ENCODE results near the gene GJD4. TPM values are rescaled to one million over a fixed set of nuclear protein-coding genes. Genes with fewer than 3 reads are reported as not detected.
A peak's percentile ranks its signal among the peaks of the same experiment; 100 is the strongest.

The GJD4 gene
- total RNA-seq, 1 donor from 2014 or later, result not detected

DNA sequence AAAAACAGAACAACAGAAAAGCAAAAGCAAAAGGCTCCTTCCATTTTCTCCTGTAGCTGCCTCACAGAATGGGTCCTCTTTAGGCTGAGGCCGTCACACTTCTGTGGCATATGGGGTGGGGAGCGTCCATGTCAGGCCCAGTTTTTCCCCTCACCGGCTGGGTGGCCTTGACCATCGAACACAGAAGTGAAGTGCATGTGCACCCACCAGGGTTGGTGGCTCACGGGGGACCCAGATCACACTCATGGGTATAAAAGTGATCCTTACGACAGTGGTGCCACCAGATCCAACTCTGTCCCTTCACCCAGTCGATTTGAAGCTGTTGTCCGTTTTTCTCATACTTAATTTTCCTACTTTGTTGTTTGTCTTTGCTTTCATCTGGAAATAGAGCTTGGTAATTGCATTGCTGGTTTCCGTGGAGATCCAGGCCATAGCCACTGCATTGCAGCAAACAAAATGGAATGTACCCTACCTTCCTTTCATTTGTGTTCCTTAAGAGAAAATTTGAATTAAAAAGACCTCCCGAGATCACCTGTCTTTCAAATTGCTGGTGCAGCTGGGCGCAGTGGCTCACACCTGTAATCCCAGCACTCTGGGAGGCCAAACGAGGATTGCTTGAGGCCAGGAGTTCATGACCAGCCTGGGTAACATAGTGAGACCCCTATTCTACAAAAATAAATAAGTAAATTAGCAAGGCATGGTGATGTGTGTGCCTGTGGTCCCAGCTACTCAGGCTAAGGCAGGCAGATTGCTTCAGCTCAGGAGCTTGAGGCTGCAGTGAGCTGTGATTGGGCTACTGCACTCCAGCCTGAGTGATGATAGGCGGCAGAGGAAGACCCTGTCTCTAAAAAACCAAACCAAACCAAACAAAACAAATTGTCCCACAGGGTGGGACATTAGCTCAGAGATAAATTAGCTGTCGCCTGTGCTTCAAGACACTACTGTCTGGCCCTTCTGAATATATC lies 10.7 kb upstream of the GJD4 start:
- H3K4me3 Mint-ChIP-seq, result no peak overlapping the region
- H3K9me3 Mint-ChIP-seq, result peaks cover 5% of the 10 kb centered on the region
- DNase-seq (ENCODE audit: low read depth, low spot score), result no peak
- H3K27ac Mint-ChIP-seq (ENCODE audit: unreplicated experiment), result no peak overlapping the region
- H3K36me3 Mint-ChIP-seq (ENCODE audit: low read depth), result no peaks in the 10 kb centered on the region
- no peaks in the 10 kb centered on the region for H3K27me3 Mint-ChIP-seq (ENCODE audit: low read depth)
- TF ChIP-seq, protein P1, sequence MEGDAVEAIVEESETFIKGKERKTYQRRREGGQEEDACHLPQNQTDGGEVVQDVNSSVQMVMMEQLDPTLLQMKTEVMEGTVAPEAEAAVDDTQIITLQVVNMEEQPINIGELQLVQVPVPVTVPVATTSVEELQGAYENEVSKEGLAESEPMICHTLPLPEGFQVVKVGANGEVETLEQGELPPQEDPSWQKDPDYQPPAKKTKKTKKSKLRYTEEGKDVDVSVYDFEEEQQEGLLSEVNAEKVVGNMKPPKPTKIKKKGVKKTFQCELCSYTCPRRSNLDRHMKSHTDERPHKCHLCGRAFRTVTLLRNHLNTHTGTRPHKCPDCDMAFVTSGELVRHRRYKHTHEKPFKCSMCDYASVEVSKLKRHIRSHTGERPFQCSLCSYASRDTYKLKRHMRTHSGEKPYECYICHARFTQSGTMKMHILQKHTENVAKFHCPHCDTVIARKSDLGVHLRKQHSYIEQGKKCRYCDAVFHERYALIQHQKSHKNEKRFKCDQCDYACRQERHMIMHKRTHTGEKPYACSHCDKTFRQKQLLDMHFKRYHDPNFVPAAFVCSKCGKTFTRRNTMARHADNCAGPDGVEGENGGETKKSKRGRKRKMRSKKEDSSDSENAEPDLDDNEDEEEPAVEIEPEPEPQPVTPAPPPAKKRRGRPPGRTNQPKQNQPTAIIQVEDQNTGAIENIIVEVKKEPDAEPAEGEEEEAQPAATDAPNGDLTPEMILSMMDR (conservative IDR thresholded peaks at IDR 0.05), result no peak
- H3K4me1 Mint-ChIP-seq, result no peaks in the 10 kb centered on the region

DNA sequence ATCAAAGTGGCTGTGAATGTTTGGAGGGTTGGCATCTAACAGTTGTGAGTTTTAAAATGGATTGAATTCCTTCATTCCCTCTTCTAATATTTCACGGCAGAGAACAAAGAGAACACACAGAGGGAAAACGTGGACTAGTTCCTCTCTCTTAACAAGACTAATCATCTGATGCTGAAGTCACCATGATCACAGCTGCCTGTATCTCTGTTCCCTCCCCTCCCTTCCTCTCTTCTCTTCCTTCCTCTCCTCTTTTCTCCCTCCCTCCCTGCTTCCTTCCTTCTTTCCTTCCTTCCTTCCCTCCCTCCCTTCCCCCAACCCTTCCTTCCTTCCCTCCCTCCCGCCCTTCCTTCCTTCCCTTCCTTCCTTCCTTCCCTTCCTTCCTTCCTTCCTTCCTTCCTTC lies 10.0 kb upstream of the GJD4 start:
- H3K9me3 Mint-ChIP-seq, result peaks cover 5% of the 10 kb centered on the region
- no peaks in the 10 kb centered on the region for H3K4me1 Mint-ChIP-seq
- no peak for DNase-seq (ENCODE audit: low read depth, low spot score)
- no peak overlapping the region for H3K4me3 Mint-ChIP-seq
- no peaks in the 10 kb centered on the region for H3K36me3 Mint-ChIP-seq (ENCODE audit: low read depth)
- no peaks in the 10 kb centered on the region for H3K27me3 Mint-ChIP-seq (ENCODE audit: low read depth)
- H3K27ac Mint-ChIP-seq (ENCODE audit: unreplicated experiment), result no peak overlapping the region
- TF ChIP-seq, protein P1 (conservative IDR thresholded peaks at IDR 0.05), result no peak

DNA sequence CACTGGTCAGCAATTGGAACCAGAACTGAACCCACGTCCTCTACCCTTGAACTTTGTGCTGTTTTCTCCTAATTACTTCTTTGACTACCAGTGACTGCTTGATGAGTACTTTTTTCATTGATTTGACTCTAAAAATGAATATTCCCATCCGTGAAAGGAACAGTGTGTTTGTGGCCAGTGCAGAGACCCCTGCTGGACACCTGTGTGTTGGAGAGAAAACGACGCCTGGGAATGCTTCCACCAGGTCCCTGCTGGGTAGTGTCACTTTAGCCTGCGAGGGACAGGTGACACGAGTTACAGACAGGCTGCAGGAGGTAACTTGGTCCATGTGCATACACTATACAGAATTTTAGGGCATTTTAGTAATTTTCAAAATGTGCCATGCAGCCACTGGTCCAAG lies 6.8 kb upstream of the GJD4 start:
- Mint-ChIP-seq H3K9me3 (peaks cover 2% of the 10 kb centered on the region), H3K4me1 (no peaks in the 10 kb centered on the region)
- TF ChIP-seq, protein P1 (conservative IDR thresholded peaks at IDR 0.05), result peak; percentile 47

DNA sequence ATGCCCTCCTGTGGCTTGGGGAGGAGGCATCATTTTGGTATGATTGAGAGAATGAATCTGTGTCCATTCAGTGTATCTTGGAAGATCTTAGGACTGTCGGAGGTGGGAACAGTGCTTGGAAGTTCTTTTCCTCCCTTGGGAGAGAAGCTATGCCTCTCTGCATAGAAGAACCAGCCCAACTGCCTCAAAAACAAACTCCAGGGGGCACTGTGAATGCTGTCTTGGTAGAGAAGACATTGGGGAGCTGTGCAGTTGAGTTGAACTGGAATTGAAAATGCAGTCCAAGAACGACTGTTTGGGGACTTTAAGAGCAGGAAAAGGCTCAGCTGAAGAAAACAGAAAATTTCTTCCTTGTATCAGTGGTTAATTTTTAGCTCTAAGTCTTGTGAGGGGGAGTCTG lies 4.9 kb upstream of the GJD4 start:
- peaks cover 3% of the 10 kb centered on the region for H3K27me3 Mint-ChIP-seq (ENCODE audit: low read depth)

More for the DNA sequence above, 6.8 kb upstream of the GJD4 start:
- Mint-ChIP-seq H3K4me3 (no peak overlapping the region), H3K27ac (ENCODE audit: unreplicated experiment) (no peak overlapping the region), H3K27me3 (ENCODE audit: low read depth) (peaks cover 3% of the 10 kb centered on the region), H3K36me3 (ENCODE audit: low read depth) (no peaks in the 10 kb centered on the region)
- DNase-seq (ENCODE audit: low read depth, low spot score), result no peak

DNA sequence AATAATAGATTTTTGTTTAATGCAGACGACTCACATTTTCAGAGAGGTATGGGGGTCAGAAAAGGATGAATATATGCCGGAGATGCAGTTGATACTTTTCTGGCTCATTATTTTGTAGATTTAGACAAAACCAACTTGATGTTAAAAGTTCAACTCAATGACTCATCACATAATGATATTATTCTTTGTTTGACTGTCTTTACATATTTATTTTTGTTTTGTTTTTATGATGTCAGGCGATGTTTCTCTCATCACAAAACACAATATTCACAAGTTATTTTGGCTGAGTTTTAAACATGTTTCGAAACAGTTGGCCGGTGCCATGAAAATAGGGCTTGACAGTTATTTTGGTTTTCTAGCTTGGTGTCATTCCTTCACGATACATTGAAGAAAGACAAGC lies 1.3 kb downstream of the GJD4 start:
- Mint-ChIP-seq H3K27ac (ENCODE audit: unreplicated experiment) (no peak overlapping the region), H3K9me3 (peaks cover 3% of the 10 kb centered on the region), H3K36me3 (ENCODE audit: low read depth) (no peaks in the 10 kb centered on the region), H3K4me1 (no peaks in the 10 kb centered on the region), H3K27me3 (ENCODE audit: low read depth) (no peaks in the 10 kb centered on the region), H3K4me3 (no peak overlapping the region)
- TF ChIP-seq, protein P1 (conservative IDR thresholded peaks at IDR 0.05), result no peak
- DNase-seq (ENCODE audit: low read depth, low spot score), result no peak

More for the DNA sequence above, 4.9 kb upstream of the GJD4 start:
- TF ChIP-seq, protein P1 (conservative IDR thresholded peaks at IDR 0.05), result no peak
- no peak for DNase-seq (ENCODE audit: low read depth, low spot score)
- Mint-ChIP-seq H3K27ac (ENCODE audit: unreplicated experiment) (no peak overlapping the region), H3K4me1 (no peaks in the 10 kb centered on the region), H3K4me3 (no peak overlapping the region), H3K36me3 (ENCODE audit: low read depth) (no peaks in the 10 kb centered on the region), H3K9me3 (peaks cover 4% of the 10 kb centered on the region)
